SK-N-SH (cell line): ENCODE results near the gene CCND1. TPM values are rescaled to one million over a fixed set of nuclear protein-coding genes. Genes with fewer than 3 reads are reported as not detected.
A peak's percentile ranks its signal among the peaks of the same experiment; 100 is the strongest.

Source experiments
- CTCF ChIA-PET: fragments of 300-600, 350-600 bp; formaldehyde crosslinking; extraction: SDS; loops from one replicate; lab custom pipeline; 2021; lab: Yijun Ruan, JAX
- POLR2A ChIA-PET: fragments of 350-600 bp; sonication (Branson Sonifier 250); formaldehyde crosslinking; extraction: SDS; loops from one replicate; lab custom pipeline; 2020; ENCODE audit warnings: antibody characterized with exemption, inconsistent platforms; lab: Yijun Ruan, JAX
- DNase-seq: peaks from one replicate; pipeline ENCODE4 v3.0.0; 2012
- H2AFZ ChIP-seq: fragments of 200-600 bp; sonication (generic); 2 replicates; pipeline ENCODE4 v1.8.1; 2016; ENCODE audit warnings: antibody characterized with exemption, mild to moderate bottlenecking, low read depth
- H3F3A ChIP-seq: fragments of 200-600 bp; sonication (generic); replicated peaks from 2 replicates; pipeline ENCODE3; 2016; ENCODE audit warnings: antibody characterized with exemption, mild to moderate bottlenecking; ENCODE audit not compliant: insufficient read depth
- H3K27ac ChIP-seq, 2 experiments: fragments of 200-500 bp in 1 of 2; fragments of 200-600 bp in 1 of 2; sonication (Bioruptor generic) in 1 of 2; sonication (generic), shearing (Covaris generic) in 1 of 2; 2 replicates each; pipeline versions ENCODE4 v1.5.1 to v1.6.1; 2014 to 2016; ENCODE audit warnings: low read depth in 2 of 2, inconsistent platforms in 1 of 2, low read length in 1 of 2, mild to moderate bottlenecking in 1 of 2, mixed read lengths in 1 of 2
- H3K27me3 ChIP-seq: fragments of 200-600 bp; sonication (generic), shearing (Covaris generic); 2 replicates; pipeline ENCODE4 v1.6.1; 2016; ENCODE audit warnings: mixed run types; ENCODE audit not compliant: insufficient read depth
- H3K36me3 ChIP-seq, 2 experiments: fragments of 200-500 bp in 1 of 2; fragments of 200-600 bp in 1 of 2; sonication (Bioruptor generic) in 1 of 2; sonication (generic) in 1 of 2; replicated peaks in 1 of 2; 2 replicates each; pipeline versions ENCODE3 to v1.5.1; 2014 to 2016; ENCODE audit warnings: low read length in 1 of 2, mild to moderate bottlenecking in 1 of 2; ENCODE audit not compliant: insufficient read depth in 2 of 2, control insufficient read depth in 1 of 2
- H3K4me1 ChIP-seq, 2 experiments: fragments of 200-500 bp in 1 of 2; fragments of 200-600 bp in 1 of 2; sonication (Bioruptor generic) in 1 of 2; sonication (generic), shearing (Covaris generic) in 1 of 2; 2 replicates each; pipeline versions ENCODE4 v1.5.1 to v1.6.1; 2014 to 2016; ENCODE audit warnings: low read depth in 1 of 2, low read length in 1 of 2, mixed run types in 1 of 2; ENCODE audit not compliant: insufficient read depth in 2 of 2, control insufficient read depth in 1 of 2
- H3K4me2 ChIP-seq: fragments of 200-600 bp; sonication (generic), shearing (Covaris generic); 2 replicates; pipeline ENCODE4 v1.6.1; 2017; ENCODE audit warnings: mixed run types
- H3K4me3 ChIP-seq, 2 experiments: fragments of 200-500 bp in 1 of 2; fragments of 200-600 bp in 1 of 2; sonication (Bioruptor generic) in 1 of 2; sonication (generic), shearing (Covaris generic) in 1 of 2; 2 replicates each; pipeline versions ENCODE4 v1.5.1 to v1.8.1; 2014 to 2016; ENCODE audit warnings: low read depth in 2 of 2, inconsistent platforms in 1 of 2, low read length in 1 of 2, mild to moderate bottlenecking in 1 of 2, mixed read lengths in 1 of 2, moderate library complexity in 1 of 2
- H3K79me2 ChIP-seq: fragments of 200-600 bp; sonication (generic); 2 replicates; pipeline ENCODE4 v1.8.1; 2017; ENCODE audit warnings: mild to moderate bottlenecking; ENCODE audit not compliant: insufficient read depth
- H3K9ac ChIP-seq: fragments of 200-600 bp; sonication (generic); 2 replicates; pipeline ENCODE4 v1.6.1; 2017; ENCODE audit warnings: mixed run types
- H3K9me2 ChIP-seq: fragments of 200-600 bp; sonication (generic); 2 replicates; pipeline ENCODE4 v1.6.1; 2017; ENCODE audit warnings: mixed run types
- H3K9me3 ChIP-seq: fragments of 200-600 bp; sonication (generic); 2 replicates; pipeline ENCODE4 v1.6.1; 2017; ENCODE audit warnings: mixed run types, mild to moderate bottlenecking, moderate library complexity
- H4K20me1 ChIP-seq: fragments of 200-600 bp; sonication (generic); 2 replicates; pipeline ENCODE4 v1.6.1; 2017; ENCODE audit warnings: mild to moderate bottlenecking, mixed run types; ENCODE audit not compliant: insufficient read depth
- ELF1 ChIP-seq: IDR thresholded peaks from 2 replicates; pipeline ENCODE4 v1.4.0; 2012
- FOSL2 ChIP-seq: IDR thresholded peaks from 2 replicates; pipeline ENCODE4 v1.4.0; 2012; ENCODE audit warnings: low read depth, mild to moderate bottlenecking, moderate library complexity, borderline replicate concordance
- GABPA ChIP-seq: IDR thresholded peaks from 2 replicates; pipeline ENCODE4 v1.4.0; 2012; ENCODE audit warnings: low read depth, mild to moderate bottlenecking
- SIN3A ChIP-seq: IDR thresholded peaks from 2 replicates; pipeline ENCODE4 v1.6.1; 2012; ENCODE audit warnings: low read depth, mild to moderate bottlenecking, low read length, moderate library complexity, borderline replicate concordance
- SMC3 ChIP-seq: IDR thresholded peaks from 2 replicates; pipeline ENCODE4 v1.6.1; 2012; ENCODE audit warnings: low read depth, low read length, improper control_type of control experiment
- TAF1 ChIP-seq: IDR thresholded peaks from 2 replicates; pipeline ENCODE4 v1.6.1; 2012; ENCODE audit warnings: low read depth, mild to moderate bottlenecking, low read length, moderate library complexity, borderline replicate concordance
- TEAD4 ChIP-seq: IDR thresholded peaks from 2 replicates; pipeline ENCODE4 v1.4.0; 2012; ENCODE audit warnings: mild to moderate bottlenecking, borderline replicate concordance; ENCODE audit not compliant: insufficient read depth
- WGBS: methylation state at CpG from one replicate; pipeline ENCODE4 v1.1.6; 2017; ENCODE audit warnings: low lambda C conversion rate; 5-methylcytosine and 5-hydroxymethylcytosine counted together
- polyA plus RNA-seq, 3 experiments: library from polyadenylated mRNA; depleted of rRNA; stranded (reverse); fragments of >200 nt; gene quantifications; 2 replicates each; pipeline ENCODE4 v1.2.3, GENCODE V29; 2012
- TF ChIP-seq, protein P1 (sequence below): fragments of 150-350 bp; IDR thresholded peaks from 2 replicates; pipeline ENCODE4 v1.6.1; 2017; ENCODE audit warnings: antibody characterized with exemption, low read length, low read depth, borderline replicate concordance
- TF ChIP-seq, protein P2 (sequence below): fragments of 150-350 bp; IDR thresholded peaks from 2 replicates; pipeline ENCODE4 v1.6.1; 2016; ENCODE audit warnings: mild to moderate bottlenecking, low read depth, low read length
- TF ChIP-seq, protein P3 (sequence below): IDR thresholded peaks from 2 replicates; pipeline ENCODE4 v1.4.0; 2012; ENCODE audit warnings: low read depth

Gene CCND1
- polyA plus RNA-seq, 1 of the 3 experiments (the other 2 are of a cell fraction) = 242 TPM

- CTCF ChIA-PET = interaction anchor here (0.9 to 9.2 kb wide), 4 partner anchors 9 to 563 kb away, joined by 3 to 254 read pairs (median 8); partner anchors contain the start of gene LTO1
- Histone ChIP-seq H3K4me3 (no peak overlapping the region), H4K20me1 (no peaks in the 10 kb centered on the region; the same call in 1 of the 2 replicates), H3K9ac (no peak overlapping the region), H3K27me3 (no peaks in the 10 kb centered on the region), H3K27ac (no peak overlapping the region), H3K79me2 (peaks cover 13% of the 10 kb centered on the region; the same call in 1 of the 2 replicates), H3K9me3 (no peaks in the 10 kb centered on the region), H3F3A (peaks cover under 1% of the 10 kb centered on the region), H3K4me2 (no peak overlapping the region), H3K9me2 (no peaks in the 10 kb centered on the region), H3K36me3 (peaks cover 21 to 51% of the 10 kb centered on the region in 2 experiments), H3K4me1 (peaks cover 2 to 7% of the 10 kb centered on the region in 2 experiments; a peak in 3 of 4 replicates), H2AFZ (no peak overlapping the region)
- TF ChIP-seq, protein P1, sequence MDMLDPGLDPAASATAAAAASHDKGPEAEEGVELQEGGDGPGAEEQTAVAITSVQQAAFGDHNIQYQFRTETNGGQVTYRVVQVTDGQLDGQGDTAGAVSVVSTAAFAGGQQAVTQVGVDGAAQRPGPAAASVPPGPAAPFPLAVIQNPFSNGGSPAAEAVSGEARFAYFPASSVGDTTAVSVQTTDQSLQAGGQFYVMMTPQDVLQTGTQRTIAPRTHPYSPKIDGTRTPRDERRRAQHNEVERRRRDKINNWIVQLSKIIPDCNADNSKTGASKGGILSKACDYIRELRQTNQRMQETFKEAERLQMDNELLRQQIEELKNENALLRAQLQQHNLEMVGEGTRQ = no peak
- TF ChIP-seq, protein P2, sequence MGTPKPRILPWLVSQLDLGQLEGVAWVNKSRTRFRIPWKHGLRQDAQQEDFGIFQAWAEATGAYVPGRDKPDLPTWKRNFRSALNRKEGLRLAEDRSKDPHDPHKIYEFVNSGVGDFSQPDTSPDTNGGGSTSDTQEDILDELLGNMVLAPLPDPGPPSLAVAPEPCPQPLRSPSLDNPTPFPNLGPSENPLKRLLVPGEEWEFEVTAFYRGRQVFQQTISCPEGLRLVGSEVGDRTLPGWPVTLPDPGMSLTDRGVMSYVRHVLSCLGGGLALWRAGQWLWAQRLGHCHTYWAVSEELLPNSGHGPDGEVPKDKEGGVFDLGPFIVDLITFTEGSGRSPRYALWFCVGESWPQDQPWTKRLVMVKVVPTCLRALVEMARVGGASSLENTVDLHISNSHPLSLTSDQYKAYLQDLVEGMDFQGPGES = no peak
- 95% methylated on average over 11 of the region's 11 CpGs for WGBS
- POLR2A ChIA-PET = no interaction called here
- DNase-seq = no peak
These were observed 24.7 kb downstream of the CCND1 start for GRCh38 chr11:69665669-69666068.

- WGBS = 93% methylated on average over 14 of the region's 14 CpGs
- H4K20me1 ChIP-seq = no peaks in the 10 kb centered on the region; the same call in 1 of the 2 replicates
- POLR2A ChIA-PET = no interaction called here
- peak; percentile 11 for DNase-seq
- H3K27me3 ChIP-seq = no peaks in the 10 kb centered on the region
- no peak overlapping the region for H2AFZ ChIP-seq
- peaks cover 6% of the 10 kb centered on the region for H3F3A ChIP-seq
- H3K27ac ChIP-seq = no peak overlapping the region
- no peaks in the 10 kb centered on the region for H3K9me2 ChIP-seq
- peaks cover 13% of the 10 kb centered on the region; the same call in 1 of the 2 replicates for H3K79me2 ChIP-seq
- H3K36me3 ChIP-seq = peaks cover 21 to 53% of the 10 kb centered on the region in 2 experiments
- TF ChIP-seq SMC3 (no peak), TEAD4 (no peak), FOSL2 (no peak), ELF1 (no peak), TAF1 (no peak), SIN3A (no peak), GABPA (no peak)
- TF ChIP-seq, protein P3, sequence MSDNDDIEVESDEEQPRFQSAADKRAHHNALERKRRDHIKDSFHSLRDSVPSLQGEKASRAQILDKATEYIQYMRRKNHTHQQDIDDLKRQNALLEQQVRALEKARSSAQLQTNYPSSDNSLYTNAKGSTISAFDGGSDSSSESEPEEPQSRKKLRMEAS = no peak
- no peaks in the 10 kb centered on the region for H3K9me3 ChIP-seq
- H3K9ac ChIP-seq = no peak overlapping the region
- no peak overlapping the region for H3K4me3 ChIP-seq
- CTCF ChIA-PET = interaction anchor here (0.6 to 9.2 kb wide), 4 partner anchors 8 to 563 kb away, joined by 3 to 254 read pairs (median 8); no protein-coding TSS in a partner anchor
- no peak overlapping the region for H3K4me2 ChIP-seq
- peaks cover 2 to 8% of the 10 kb centered on the region in 2 experiments; a peak in 3 of 4 replicates for H3K4me1 ChIP-seq
These were observed 25.3 kb downstream of the CCND1 start for GRCh38 chr11:69666261-69666660.
